AG04449 (cell line): ENCODE measurements around the gene RNF152.

Source experiments
- CTCF ChIA-PET: fragments of 350-600 bp; formaldehyde crosslinking; extraction: SDS; loops from one replicate; lab custom pipeline; 2021; ENCODE audit warnings: antibody characterized with exemption; lab: Yijun Ruan, JAX
- POLR2A ChIA-PET: fragments of 400-600, 350-600 bp; formaldehyde crosslinking; extraction: SDS; loops from one replicate; lab custom pipeline; 2020; ENCODE audit warnings: antibody characterized with exemption, inconsistent platforms; lab: Yijun Ruan, JAX
- DNase-seq: peaks from one replicate; pipeline ENCODE4 v3.0.0-alpha.2; 2010; ENCODE audit warnings: low read depth, low spot score
- H3K4me3 ChIP-seq: 2 replicates; pipeline ENCODE4 v1.5.1; 2011; ENCODE audit warnings: low read depth, mild to moderate bottlenecking, control low read depth, low read length
- TF ChIP-seq, protein P1 (sequence below): IDR thresholded peaks from one replicate; pipeline ENCODE4 v1.5.1; 2011; ENCODE audit warnings: mild to moderate bottlenecking, moderate library complexity, low read length, control low read depth, inconsistent platforms; ENCODE audit not compliant: insufficient read depth; ENCODE audit errors: missing control alignments

Gene RNF152

DNA sequence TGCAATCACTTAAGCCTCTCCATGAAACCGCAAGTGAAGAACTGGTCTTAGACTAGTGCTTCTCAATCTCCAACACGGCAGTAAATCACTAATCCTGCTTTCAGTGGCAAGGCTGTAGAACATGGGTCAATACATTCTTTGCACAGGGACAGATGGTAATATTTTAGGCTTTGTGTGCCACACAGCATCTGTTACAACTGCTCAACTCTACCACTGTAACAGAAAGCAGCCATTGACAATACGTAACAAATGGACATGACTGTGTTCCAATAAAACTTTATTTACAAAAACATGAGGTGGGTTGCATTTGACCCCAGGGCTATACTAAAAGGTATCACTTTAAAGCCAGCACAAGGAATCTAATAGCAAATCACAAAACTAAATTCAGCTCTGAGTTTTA lies 51.1 kb downstream of the RNF152 start:
- ChIA-PET POLR2A (no interaction called here), CTCF (interaction anchor here (0.8 kb wide), 1 partner anchor 8 kb away, joined by 3 read pairs; no protein-coding TSS in a partner anchor)
- DNase-seq: no peak
- TF ChIP-seq, protein P1, sequence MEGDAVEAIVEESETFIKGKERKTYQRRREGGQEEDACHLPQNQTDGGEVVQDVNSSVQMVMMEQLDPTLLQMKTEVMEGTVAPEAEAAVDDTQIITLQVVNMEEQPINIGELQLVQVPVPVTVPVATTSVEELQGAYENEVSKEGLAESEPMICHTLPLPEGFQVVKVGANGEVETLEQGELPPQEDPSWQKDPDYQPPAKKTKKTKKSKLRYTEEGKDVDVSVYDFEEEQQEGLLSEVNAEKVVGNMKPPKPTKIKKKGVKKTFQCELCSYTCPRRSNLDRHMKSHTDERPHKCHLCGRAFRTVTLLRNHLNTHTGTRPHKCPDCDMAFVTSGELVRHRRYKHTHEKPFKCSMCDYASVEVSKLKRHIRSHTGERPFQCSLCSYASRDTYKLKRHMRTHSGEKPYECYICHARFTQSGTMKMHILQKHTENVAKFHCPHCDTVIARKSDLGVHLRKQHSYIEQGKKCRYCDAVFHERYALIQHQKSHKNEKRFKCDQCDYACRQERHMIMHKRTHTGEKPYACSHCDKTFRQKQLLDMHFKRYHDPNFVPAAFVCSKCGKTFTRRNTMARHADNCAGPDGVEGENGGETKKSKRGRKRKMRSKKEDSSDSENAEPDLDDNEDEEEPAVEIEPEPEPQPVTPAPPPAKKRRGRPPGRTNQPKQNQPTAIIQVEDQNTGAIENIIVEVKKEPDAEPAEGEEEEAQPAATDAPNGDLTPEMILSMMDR: no peak
- no peak overlapping the region for H3K4me3 ChIP-seq

DNA sequence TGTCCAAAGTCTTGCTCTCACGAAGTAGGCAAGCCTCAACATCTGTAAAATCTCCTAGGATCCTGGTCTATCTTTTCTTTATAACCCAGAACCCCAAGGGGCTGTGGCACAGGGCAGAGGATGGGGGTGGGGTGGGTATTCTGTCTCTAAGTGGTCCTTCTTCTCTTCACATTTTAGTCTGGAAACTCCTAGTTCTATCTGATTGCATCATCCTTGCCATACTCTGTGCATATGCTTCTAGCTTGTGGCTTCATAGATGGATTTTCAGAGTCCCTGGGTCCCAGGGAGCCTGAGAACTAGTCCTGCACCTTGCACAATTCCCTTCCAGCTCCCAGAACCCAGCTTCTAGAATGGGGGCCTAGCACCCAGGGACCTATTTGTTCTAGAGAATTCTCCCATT lies 52.5 kb downstream of the RNF152 start:
- no peak overlapping the region for H3K4me3 ChIP-seq
- DNase-seq: no peak
- ChIA-PET CTCF (interaction anchor here (1.3 kb wide), 1 partner anchor 9 kb away, joined by 4 read pairs; no protein-coding TSS in a partner anchor), POLR2A (no interaction called here)
- TF ChIP-seq, protein P1: no peak

DNA sequence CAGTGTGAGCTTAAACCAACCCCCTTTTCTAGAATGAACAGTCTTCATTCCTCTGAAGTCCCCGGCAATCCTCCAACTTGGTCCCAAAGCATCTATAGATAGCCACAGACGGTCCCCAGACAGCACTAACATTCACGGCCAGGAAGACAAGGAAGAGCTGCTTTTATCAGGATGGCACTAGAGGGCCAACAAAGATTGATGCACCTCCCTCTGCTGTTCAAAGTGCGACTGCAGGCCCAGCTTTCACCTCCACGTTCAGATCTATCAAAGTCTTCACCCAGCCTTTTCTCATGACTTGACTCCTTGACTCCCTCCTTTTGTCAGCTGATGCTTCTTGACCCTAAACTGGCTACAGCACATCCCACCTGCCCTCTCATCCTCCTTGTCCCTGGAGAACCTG lies 54.3 kb downstream of the RNF152 start:
- CTCF ChIA-PET: interaction anchor here (0.9 kb wide), 1 partner anchor 55 kb away, joined by 3 read pairs; no protein-coding TSS in a partner anchor
- no peak for DNase-seq
- H3K4me3 ChIP-seq: no peak overlapping the region
- TF ChIP-seq, protein P1: no peak
- POLR2A ChIA-PET: no interaction called here

DNA sequence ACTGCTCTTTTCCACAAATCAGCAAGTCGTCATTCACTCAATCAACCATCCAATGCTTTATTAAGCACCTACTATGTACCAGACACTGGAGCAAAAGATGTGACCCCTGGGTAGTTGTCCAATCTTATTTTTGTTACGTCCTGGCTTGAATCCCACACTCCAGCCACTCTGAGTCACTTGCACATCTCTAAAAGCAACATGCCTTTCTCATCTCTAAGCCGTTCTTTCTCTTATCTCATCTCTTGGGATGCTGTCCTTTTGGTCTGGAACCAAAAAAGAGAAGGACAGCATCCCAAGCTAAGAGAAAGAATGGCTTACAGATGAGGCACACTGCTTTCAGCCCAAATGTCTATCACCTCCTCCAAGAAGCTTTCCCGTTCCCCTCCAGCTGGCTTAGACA lies 58.8 kb downstream of the RNF152 start:
- TF ChIP-seq, protein P1: no peak
- no peak overlapping the region for H3K4me3 ChIP-seq
- CTCF ChIA-PET: interaction anchor here (1.5 to 1.7 kb wide), 2 partner anchors 13 to 251 kb away, joined by 4 to 5 read pairs; no protein-coding TSS in a partner anchor
- peak; percentile 28 for DNase-seq
- POLR2A ChIA-PET: interaction anchor here (1.2 kb wide), 2 partner anchors 8 to 21 kb away, joined by 3 read pairs; no protein-coding TSS in a partner anchor

DNA sequence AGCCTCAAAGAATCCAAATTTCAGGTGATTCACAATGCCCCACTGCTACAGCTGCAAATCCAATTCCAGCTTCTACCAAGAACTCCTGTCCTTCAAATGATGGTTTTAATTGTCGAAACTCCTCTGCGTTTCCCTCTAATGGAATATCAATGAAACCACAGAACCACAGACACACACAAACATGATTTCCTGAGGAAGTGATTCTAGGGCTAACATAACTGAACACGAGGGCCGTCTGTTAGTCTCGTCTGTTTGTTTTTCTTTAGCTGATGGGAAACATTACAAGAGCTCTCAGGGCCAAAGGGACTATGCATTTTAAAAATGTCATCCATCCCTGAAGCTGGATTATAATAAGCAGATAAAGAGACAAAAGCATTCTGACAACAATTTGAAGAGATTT lies 59.4 kb downstream of the RNF152 start:
- no peak overlapping the region for H3K4me3 ChIP-seq
- TF ChIP-seq, protein P1: no peak
- POLR2A ChIA-PET: interaction anchor here (1.2 kb wide), 2 partner anchors 8 to 22 kb away, joined by 3 read pairs; no protein-coding TSS in a partner anchor
- CTCF ChIA-PET: interaction anchor here (0.7 to 1.7 kb wide), 2 partner anchors 13 to 14 kb away, joined by 3 to 5 read pairs; no protein-coding TSS in a partner anchor
- DNase-seq: peak; percentile 28

DNA sequence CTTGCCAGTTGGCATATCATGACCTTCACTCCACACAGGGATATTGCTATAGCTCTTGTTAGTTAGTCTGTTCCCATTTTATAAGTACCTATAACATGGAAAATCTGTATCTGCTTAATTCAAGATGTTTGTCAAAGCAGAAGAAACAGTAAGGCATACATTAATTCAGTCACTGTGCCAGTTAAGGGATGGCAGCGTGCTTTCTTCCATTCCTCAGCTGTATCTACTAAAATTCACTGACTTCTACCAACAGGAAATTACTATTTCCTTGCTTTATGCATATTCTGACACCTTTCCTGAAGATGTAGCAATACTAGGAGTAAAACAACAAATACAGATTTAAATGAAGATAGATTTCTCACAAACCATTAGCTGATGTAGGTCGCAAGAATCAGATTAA lies 59.9 kb downstream of the RNF152 start:
- CTCF ChIA-PET: interaction anchor here (0.6 to 0.7 kb wide), 2 partner anchors 12 to 13 kb away, joined by 3 read pairs; no protein-coding TSS in a partner anchor
- no peak for DNase-seq
- TF ChIP-seq, protein P1: no peak
- H3K4me3 ChIP-seq: no peak overlapping the region
- POLR2A ChIA-PET: interaction anchor here (1.2 kb wide), 1 partner anchor 22 kb away, joined by 3 read pairs; no protein-coding TSS in a partner anchor
